Osteoblast (primary cell): ENCODE results near the gene ACACA. TPM values are rescaled to one million over a fixed set of nuclear protein-coding genes. Genes with fewer than 3 reads are reported as not detected.
A peak's percentile ranks its signal among the peaks of the same experiment; 100 is the strongest.

ENCODE experiments used
- DNase-seq: peaks from one replicate; pipeline ENCODE4 v3.0.0; 2011; ENCODE audit warnings: low spot score, mixed read lengths; ENCODE audit not compliant: insufficient read length; ENCODE audit errors: missing footprints
- H2AFZ ChIP-seq: 2 replicates; pipeline ENCODE4 v1.6.0; 2011; ENCODE audit warnings: mild to moderate bottlenecking, low read length
- H3K27ac ChIP-seq: 2 replicates; pipeline ENCODE4 v1.5.1; 2011; ENCODE audit warnings: mild to moderate bottlenecking, low read depth, low read length, moderate library complexity
- H3K27me3 ChIP-seq: 2 replicates; pipeline ENCODE4 v1.6.0; 2012; ENCODE audit warnings: mild to moderate bottlenecking, control low read depth, inconsistent platforms, low read length, moderate library complexity; ENCODE audit not compliant: insufficient read depth
- H3K36me3 ChIP-seq: 2 replicates; pipeline ENCODE4 v1.5.1; 2011; ENCODE audit warnings: mild to moderate bottlenecking, low read length, control low read depth, moderate library complexity; ENCODE audit not compliant: insufficient read depth
- H3K4me1 ChIP-seq: 2 replicates; pipeline ENCODE4 v1.5.1; 2011; ENCODE audit warnings: mild to moderate bottlenecking, low read length, control low read depth, moderate library complexity; ENCODE audit not compliant: insufficient read depth
- H3K4me2 ChIP-seq: 2 replicates; pipeline ENCODE4 v1.6.0; 2011; ENCODE audit warnings: mild to moderate bottlenecking, low read length; ENCODE audit not compliant: insufficient read depth
- H3K4me3 ChIP-seq: fragments of 200-600 bp; sonication (generic); 3 replicates; pipeline ENCODE4 v1.5.1; 2012; ENCODE audit warnings: mild to moderate bottlenecking, low read length, inconsistent platforms; ENCODE audit not compliant: insufficient read depth
- H3K79me2 ChIP-seq: 2 replicates; pipeline ENCODE4 v1.6.0; 2012; ENCODE audit warnings: mild to moderate bottlenecking, low read length, control low read depth, inconsistent platforms; ENCODE audit not compliant: insufficient read depth
- H3K9me3 ChIP-seq: 2 replicates; pipeline ENCODE4 v1.5.1; 2011; ENCODE audit warnings: low read depth, low read length, control low read depth
- H4K20me1 ChIP-seq: 2 replicates; pipeline ENCODE4 v1.6.0; 2012; ENCODE audit warnings: mild to moderate bottlenecking, low read length, control low read depth; ENCODE audit not compliant: insufficient read depth
- total RNA-seq: library from RNA; depleted of rRNA; stranded (reverse); fragments of >200 nt; gene quantifications from 2 replicates; pipeline ENCODE4 v1.2.3, GENCODE V29; 2012
- TF ChIP-seq, protein P1 (sequence below): IDR thresholded peaks from 2 replicates; pipeline ENCODE4 v1.5.1; 2011; ENCODE audit warnings: mild to moderate bottlenecking, low read depth, low read length, moderate library complexity; ENCODE audit errors: extremely low read depth

Gene ACACA
- total RNA-seq, 1 donor, result 78.9 TPM

DNA sequence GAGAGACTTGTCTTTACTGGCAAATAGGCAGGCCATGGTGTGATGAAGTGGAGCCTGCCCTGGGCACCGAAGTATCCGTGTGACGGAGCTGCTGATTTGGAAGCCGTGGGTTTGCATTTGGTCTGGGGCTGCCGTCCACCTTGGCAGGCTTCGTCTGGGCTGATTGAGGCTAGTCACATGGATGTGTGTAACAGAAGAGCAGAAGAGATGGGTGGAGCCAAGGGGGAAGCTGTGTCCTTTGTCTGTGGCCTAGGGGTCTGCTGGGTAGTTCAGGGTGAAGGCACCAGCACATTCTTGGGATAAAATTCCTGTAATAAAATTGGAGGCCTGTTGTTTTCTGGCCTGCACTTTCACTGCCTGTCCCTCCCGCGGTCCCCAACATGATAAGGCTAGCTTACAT lies 351.7 kb downstream of the ACACA start:
- Histone ChIP-seq H3K4me3 (no peak overlapping the region), H3K4me2 (no peak overlapping the region), H3K27ac (no peak overlapping the region), H3K79me2 (no peaks in the 10 kb centered on the region), H2AFZ (no peak overlapping the region), H3K27me3 (no peaks in the 10 kb centered on the region), H3K4me1 (no peaks in the 10 kb centered on the region), H3K36me3 (peaks cover 12% of the 10 kb centered on the region), H4K20me1 (peaks cover 2% of the 10 kb centered on the region), H3K9me3 (no peaks in the 10 kb centered on the region)
- peak; percentile 25 for DNase-seq
- TF ChIP-seq, protein P1, sequence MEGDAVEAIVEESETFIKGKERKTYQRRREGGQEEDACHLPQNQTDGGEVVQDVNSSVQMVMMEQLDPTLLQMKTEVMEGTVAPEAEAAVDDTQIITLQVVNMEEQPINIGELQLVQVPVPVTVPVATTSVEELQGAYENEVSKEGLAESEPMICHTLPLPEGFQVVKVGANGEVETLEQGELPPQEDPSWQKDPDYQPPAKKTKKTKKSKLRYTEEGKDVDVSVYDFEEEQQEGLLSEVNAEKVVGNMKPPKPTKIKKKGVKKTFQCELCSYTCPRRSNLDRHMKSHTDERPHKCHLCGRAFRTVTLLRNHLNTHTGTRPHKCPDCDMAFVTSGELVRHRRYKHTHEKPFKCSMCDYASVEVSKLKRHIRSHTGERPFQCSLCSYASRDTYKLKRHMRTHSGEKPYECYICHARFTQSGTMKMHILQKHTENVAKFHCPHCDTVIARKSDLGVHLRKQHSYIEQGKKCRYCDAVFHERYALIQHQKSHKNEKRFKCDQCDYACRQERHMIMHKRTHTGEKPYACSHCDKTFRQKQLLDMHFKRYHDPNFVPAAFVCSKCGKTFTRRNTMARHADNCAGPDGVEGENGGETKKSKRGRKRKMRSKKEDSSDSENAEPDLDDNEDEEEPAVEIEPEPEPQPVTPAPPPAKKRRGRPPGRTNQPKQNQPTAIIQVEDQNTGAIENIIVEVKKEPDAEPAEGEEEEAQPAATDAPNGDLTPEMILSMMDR, result no peak

DNA sequence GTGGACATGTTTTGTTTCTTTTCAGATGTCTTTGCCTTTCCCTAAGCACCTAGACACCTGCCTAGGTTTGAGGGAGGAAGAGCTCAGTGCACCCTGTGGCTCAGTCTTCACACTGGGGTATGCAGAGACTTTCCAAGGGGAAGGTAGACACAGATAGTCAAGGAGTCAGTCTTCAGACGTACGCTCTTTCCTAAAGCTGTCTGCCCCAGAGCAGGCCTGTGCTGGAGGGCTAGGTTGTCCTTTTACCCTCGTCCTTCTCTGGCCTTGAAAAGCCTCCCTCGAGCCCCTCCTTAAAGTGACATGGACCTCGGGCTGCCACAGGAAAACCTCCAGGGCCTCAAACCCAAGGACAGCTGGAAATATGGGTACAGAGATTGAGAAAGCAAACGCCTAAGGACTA lies 354.2 kb downstream of the ACACA start:
- DNase-seq, result no peak

DNA sequence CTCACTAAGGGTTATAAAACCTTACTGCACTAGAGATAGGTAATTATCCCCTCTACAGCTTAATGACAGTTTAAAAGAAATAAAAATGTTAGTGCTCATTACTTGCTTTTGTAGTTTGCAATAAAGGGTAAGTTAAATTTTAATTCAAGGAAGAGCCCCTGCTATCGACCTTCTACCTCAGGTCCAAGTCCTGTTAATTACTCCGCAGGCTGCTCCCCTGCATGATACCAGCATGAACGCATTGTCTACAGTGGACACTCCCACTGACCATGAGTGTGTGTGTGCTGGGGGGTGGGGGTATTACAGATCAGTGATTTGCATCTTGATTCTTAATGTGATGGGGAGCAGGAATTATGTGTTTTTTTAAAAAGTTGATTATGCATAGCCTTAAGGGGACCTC lies 354.8 kb downstream of the ACACA start:
- Histone ChIP-seq H3K4me1 (no peaks in the 10 kb centered on the region), H3K4me2 (no peak overlapping the region), H3K27me3 (no peaks in the 10 kb centered on the region), H3K79me2 (no peaks in the 10 kb centered on the region), H3K9me3 (no peaks in the 10 kb centered on the region), H2AFZ (no peak overlapping the region), H3K4me3 (no peak overlapping the region), H3K27ac (no peak overlapping the region), H4K20me1 (peaks cover 5% of the 10 kb centered on the region), H3K36me3 (peaks cover 4% of the 10 kb centered on the region)
- TF ChIP-seq, protein P1, result no peak
- DNase-seq, result no peak

More for the DNA sequence above, 354.2 kb downstream of the ACACA start:
- peaks cover 5% of the 10 kb centered on the region for H4K20me1 ChIP-seq
- H3K4me3 ChIP-seq, result no peak overlapping the region
- no peaks in the 10 kb centered on the region for H3K79me2 ChIP-seq
- no peak overlapping the region for H3K4me2 ChIP-seq
- TF ChIP-seq, protein P1, result no peak
- H3K9me3 ChIP-seq, result no peaks in the 10 kb centered on the region
- no peak overlapping the region for H2AFZ ChIP-seq
- H3K27ac ChIP-seq, result no peak overlapping the region
- no peaks in the 10 kb centered on the region for H3K4me1 ChIP-seq
- H3K36me3 ChIP-seq, result peaks cover 7% of the 10 kb centered on the region
- H3K27me3 ChIP-seq, result no peaks in the 10 kb centered on the region

DNA sequence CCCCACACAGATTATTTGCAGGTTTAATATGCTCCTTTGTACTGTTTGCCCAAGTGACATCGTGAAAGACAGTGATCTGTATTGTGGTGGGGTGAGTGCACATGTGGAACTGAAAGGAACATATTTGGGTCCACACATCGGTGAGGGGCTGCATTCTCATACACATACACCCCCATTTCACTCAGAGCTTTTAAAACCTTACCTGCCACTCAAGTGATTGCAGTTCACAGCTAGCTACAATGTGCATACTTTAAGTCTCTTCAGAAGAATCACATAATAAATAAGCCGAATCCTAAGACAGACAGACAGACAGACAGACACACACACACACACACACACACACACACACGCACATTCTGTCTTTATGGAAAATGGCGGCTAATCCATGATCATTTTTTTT lies 355.3 kb downstream of the ACACA start:
- H2AFZ ChIP-seq, result no peak overlapping the region
- H3K4me1 ChIP-seq, result no peaks in the 10 kb centered on the region
- DNase-seq, result no peak
- no peak overlapping the region for H3K27ac ChIP-seq
- no peak overlapping the region for H3K4me3 ChIP-seq
- no peaks in the 10 kb centered on the region for H3K79me2 ChIP-seq
- H4K20me1 ChIP-seq, result peaks cover 5% of the 10 kb centered on the region
- H3K9me3 ChIP-seq, result no peaks in the 10 kb centered on the region
- no peaks in the 10 kb centered on the region for H3K36me3 ChIP-seq
- H3K4me2 ChIP-seq, result no peak overlapping the region
- no peaks in the 10 kb centered on the region for H3K27me3 ChIP-seq
- TF ChIP-seq, protein P1, result no peak
